SK-N-SH treated with all-trans-retinoic acid at 6 μM for 48 hours (cell line): Measurements from ENCODE around the gene PMS1.
A peak's percentile ranks its signal among the peaks of the same experiment; 100 is the strongest.

Experiments used
- ATAC-seq: fragments of 200-7000 bp; cut with Tn5 transposase; 3 replicates; pipeline ENCODE4 v1.9.1; 2020; ENCODE audit warnings: mild to moderate bottlenecking, moderate library complexity
- ARNTL ChIP-seq: fragments of 450-650 bp; formaldehyde crosslinking; IDR thresholded peaks from 2 replicates; pipeline ENCODE4 v1.5.0; 2020; ENCODE audit warnings: low read depth, mild to moderate bottlenecking, moderate library complexity, borderline replicate concordance
- BACH2 ChIP-seq: fragments of 250-450 bp; sonication (Bioruptor Pico); IDR thresholded peaks from 2 replicates; pipeline ENCODE4 v1.9.0; 2021; ENCODE audit warnings: mild to moderate bottlenecking, borderline replicate concordance
- CREB5 ChIP-seq: fragments of 250-450 bp; sonication (Bioruptor Pico); IDR thresholded peaks from 2 replicates; pipeline ENCODE4 v1.5.1; 2020; ENCODE audit warnings: low read depth, mild to moderate bottlenecking, moderate library complexity
- CSDC2 ChIP-seq: fragments of 250-450 bp; sonication (Bioruptor Pico); IDR thresholded peaks from 2 replicates; pipeline ENCODE4 v1.5.0; 2020; ENCODE audit warnings: mild to moderate bottlenecking, moderate library complexity
- CSRNP3 ChIP-seq: fragments of 250-450 bp; sonication (Bioruptor Pico); IDR thresholded peaks from 2 replicates; pipeline ENCODE4 v1.5.1; 2021; ENCODE audit warnings: mild to moderate bottlenecking, moderate library complexity
- ESRRG ChIP-seq: fragments of 250-450 bp; sonication (Bioruptor Pico); IDR thresholded peaks from 2 replicates; pipeline ENCODE4 v1.6.1; 2021; ENCODE audit warnings: mild to moderate bottlenecking
- ISL1 ChIP-seq: fragments of 250-450 bp; sonication (Bioruptor Pico); IDR thresholded peaks from 2 replicates; pipeline ENCODE4 v2.1.2; 2022; ENCODE audit warnings: mild to moderate bottlenecking, moderate library complexity
- PATZ1 ChIP-seq: fragments of 250-450 bp; sonication (Bioruptor Pico); IDR thresholded peaks from 2 replicates; pipeline ENCODE4 v1.8.0; 2020; ENCODE audit warnings: mild to moderate bottlenecking, moderate library complexity, borderline replicate concordance
- PPARA ChIP-seq: fragments of 250-450 bp; sonication (Bioruptor Pico); IDR thresholded peaks from 2 replicates; pipeline ENCODE4 v1.5.0; 2020; ENCODE audit warnings: mild to moderate bottlenecking, borderline replicate concordance
- SNAI2 ChIP-seq: fragments of 250-450 bp; sonication (Bioruptor Pico); IDR thresholded peaks from 2 replicates; pipeline ENCODE4 v1.5.0; 2020; ENCODE audit warnings: mild to moderate bottlenecking, moderate library complexity
- TCF4 ChIP-seq: fragments of 250-450 bp; sonication (Bioruptor Pico); IDR thresholded peaks from 2 replicates; pipeline ENCODE4 v1.8.0; 2021; ENCODE audit warnings: mild to moderate bottlenecking, moderate library complexity, borderline replicate concordance
- TOX ChIP-seq: fragments of 250-450 bp; sonication (Bioruptor Pico); IDR thresholded peaks from 2 replicates; pipeline ENCODE4 v1.8.0; 2021; ENCODE audit warnings: mild to moderate bottlenecking, moderate library complexity, borderline replicate concordance
- ZFP3 ChIP-seq: fragments of 250-450 bp; sonication (Bioruptor Pico); IDR thresholded peaks from 2 replicates; pipeline ENCODE4 v1.5.0; 2020; ENCODE audit warnings: mild to moderate bottlenecking, moderate library complexity
- ZNF565 ChIP-seq: fragments of 450-650 bp; formaldehyde crosslinking; conservative IDR thresholded peaks from 2 replicates; pipeline ENCODE4 v1.5.0; 2020; ENCODE audit warnings: low read depth, mild to moderate bottlenecking, moderate library complexity
- ZNF70 ChIP-seq: fragments of 450-650 bp; formaldehyde crosslinking; IDR thresholded peaks from 2 replicates; pipeline ENCODE4 v1.5.0; 2020; ENCODE audit warnings: mild to moderate bottlenecking, moderate library complexity
- TF ChIP-seq, protein P1 (sequence below): fragments of 250-450 bp; sonication (Bioruptor Pico); IDR thresholded peaks from 2 replicates; pipeline ENCODE4 v1.5.0; 2020; ENCODE audit warnings: mild to moderate bottlenecking, moderate library complexity
- TF ChIP-seq, protein P2 (sequence below): fragments of 250-450 bp; sonication (Bioruptor Pico); IDR thresholded peaks from 2 replicates; pipeline ENCODE4 v1.8.0; 2021; ENCODE audit warnings: low read depth, mild to moderate bottlenecking, moderate library complexity, borderline replicate concordance

PMS1 gene

GRCh38 chr2:189803431-189803830, 19.2 kb downstream of the PMS1 start (continued):
- TF ChIP-seq ESRRG (CRISPR knock-in tag) (no peak), ZFP3 (CRISPR knock-in tag) (no peak)
- TF ChIP-seq, protein P1, sequence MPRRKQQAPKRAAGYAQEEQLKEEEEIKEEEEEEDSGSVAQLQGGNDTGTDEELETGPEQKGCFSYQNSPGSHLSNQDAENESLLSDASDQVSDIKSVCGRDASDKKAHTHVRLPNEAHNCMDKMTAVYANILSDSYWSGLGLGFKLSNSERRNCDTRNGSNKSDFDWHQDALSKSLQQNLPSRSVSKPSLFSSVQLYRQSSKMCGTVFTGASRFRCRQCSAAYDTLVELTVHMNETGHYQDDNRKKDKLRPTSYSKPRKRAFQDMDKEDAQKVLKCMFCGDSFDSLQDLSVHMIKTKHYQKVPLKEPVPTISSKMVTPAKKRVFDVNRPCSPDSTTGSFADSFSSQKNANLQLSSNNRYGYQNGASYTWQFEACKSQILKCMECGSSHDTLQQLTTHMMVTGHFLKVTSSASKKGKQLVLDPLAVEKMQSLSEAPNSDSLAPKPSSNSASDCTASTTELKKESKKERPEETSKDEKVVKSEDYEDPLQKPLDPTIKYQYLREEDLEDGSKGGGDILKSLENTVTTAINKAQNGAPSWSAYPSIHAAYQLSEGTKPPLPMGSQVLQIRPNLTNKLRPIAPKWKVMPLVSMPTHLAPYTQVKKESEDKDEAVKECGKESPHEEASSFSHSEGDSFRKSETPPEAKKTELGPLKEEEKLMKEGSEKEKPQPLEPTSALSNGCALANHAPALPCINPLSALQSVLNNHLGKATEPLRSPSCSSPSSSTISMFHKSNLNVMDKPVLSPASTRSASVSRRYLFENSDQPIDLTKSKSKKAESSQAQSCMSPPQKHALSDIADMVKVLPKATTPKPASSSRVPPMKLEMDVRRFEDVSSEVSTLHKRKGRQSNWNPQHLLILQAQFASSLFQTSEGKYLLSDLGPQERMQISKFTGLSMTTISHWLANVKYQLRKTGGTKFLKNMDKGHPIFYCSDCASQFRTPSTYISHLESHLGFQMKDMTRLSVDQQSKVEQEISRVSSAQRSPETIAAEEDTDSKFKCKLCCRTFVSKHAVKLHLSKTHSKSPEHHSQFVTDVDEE (CRISPR knock-in tag): no peak

GRCh38 chr2:189818249-189819038, 34.2 kb downstream of the PMS1 start:
- TF ChIP-seq ZNF70 (CRISPR knock-in tag) (no peak), ZFP3 (CRISPR knock-in tag) (no peak), ESRRG (CRISPR knock-in tag) (no peak), TOX (CRISPR knock-in tag) (no peak), CSDC2 (CRISPR knock-in tag) (no peak), BACH2 (CRISPR knock-in tag) (no peak), SNAI2 (CRISPR knock-in tag) (no peak), ARNTL (no peak), ZNF565 (no peak), ISL1 (CRISPR knock-in tag) (no peak)
- ATAC-seq: no peak

DNA sequence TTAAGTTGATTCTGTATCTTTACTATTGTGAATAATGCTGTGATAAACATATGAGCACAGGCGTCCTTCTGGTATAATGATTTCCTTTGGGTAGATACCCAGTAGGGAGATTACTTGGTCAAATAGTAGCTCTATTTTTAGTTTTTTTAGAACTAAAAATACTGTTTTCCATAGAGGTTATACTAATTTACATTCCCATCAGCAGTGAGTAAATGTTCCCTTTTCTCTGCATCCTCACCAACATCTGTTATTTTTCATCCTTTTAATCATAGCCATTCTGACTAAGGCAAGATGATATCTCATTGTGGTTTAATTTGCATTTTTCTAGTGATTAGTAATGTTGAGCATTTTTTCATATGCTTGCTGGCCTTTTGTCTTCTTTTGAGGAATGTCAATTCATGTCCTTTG, 35.1 kb downstream of the PMS1 start:
- ATAC-seq: peak; percentile 74
- TF ChIP-seq ISL1 (CRISPR knock-in tag) (peak; percentile 74), CREB5 (CRISPR knock-in tag) (peak; percentile 58; the same call in 1 of the 2 replicates), BACH2 (CRISPR knock-in tag) (no peak), PPARA (no peak), TCF4 (CRISPR knock-in tag) (0 out of 2 replicates have a peak, but pooled peaks have one; percentile 18), CSRNP3 (CRISPR knock-in tag) (no peak), PATZ1 (CRISPR knock-in tag) (peak; percentile 61; the same call in 1 of the 2 replicates)
- TF ChIP-seq, protein P2, sequence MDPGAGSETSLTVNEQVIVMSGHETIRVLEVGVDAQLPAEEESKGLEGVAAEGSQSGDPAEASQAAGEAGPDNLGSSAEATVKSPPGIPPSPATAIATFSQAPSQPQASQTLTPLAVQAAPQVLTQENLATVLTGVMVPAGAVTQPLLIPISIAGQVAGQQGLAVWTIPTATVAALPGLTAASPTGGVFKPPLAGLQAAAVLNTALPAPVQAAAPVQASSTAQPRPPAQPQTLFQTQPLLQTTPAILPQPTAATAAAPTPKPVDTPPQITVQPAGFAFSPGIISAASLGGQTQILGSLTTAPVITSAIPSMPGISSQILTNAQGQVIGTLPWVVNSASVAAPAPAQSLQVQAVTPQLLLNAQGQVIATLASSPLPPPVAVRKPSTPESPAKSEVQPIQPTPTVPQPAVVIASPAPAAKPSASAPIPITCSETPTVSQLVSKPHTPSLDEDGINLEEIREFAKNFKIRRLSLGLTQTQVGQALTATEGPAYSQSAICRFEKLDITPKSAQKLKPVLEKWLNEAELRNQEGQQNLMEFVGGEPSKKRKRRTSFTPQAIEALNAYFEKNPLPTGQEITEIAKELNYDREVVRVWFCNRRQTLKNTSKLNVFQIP (CRISPR knock-in tag): no peak
